22Rv1 (cell line): ENCODE measurements around the gene PHF20.
"Not testable (repeated sequence)": the region's sequence is repeated elsewhere in the genome, so short reads cannot be mapped to it uniquely, and the experiment has no call there.

Experiments
- H3K27ac ChIP-seq: fragments of 450-650 bp; 2 replicates; pipeline ENCODE4 v1.5.1; 2017
- ZFX ChIP-seq: fragments of 450-650 bp; IDR thresholded peaks from 2 replicates; pipeline ENCODE4 v1.6.1; 2017; ENCODE audit warnings: antibody characterized with exemption, borderline replicate concordance
- TF ChIP-seq, protein P1 (sequence below): fragments of 450-650 bp; IDR thresholded peaks from 2 replicates; pipeline ENCODE4 v1.5.1; 2017; ENCODE audit warnings: mild to moderate bottlenecking

The PHF20 gene

GRCh38 chr20:35842361-35842760, 70.5 kb downstream of the PHF20 start:
- TF ChIP-seq, protein P1, sequence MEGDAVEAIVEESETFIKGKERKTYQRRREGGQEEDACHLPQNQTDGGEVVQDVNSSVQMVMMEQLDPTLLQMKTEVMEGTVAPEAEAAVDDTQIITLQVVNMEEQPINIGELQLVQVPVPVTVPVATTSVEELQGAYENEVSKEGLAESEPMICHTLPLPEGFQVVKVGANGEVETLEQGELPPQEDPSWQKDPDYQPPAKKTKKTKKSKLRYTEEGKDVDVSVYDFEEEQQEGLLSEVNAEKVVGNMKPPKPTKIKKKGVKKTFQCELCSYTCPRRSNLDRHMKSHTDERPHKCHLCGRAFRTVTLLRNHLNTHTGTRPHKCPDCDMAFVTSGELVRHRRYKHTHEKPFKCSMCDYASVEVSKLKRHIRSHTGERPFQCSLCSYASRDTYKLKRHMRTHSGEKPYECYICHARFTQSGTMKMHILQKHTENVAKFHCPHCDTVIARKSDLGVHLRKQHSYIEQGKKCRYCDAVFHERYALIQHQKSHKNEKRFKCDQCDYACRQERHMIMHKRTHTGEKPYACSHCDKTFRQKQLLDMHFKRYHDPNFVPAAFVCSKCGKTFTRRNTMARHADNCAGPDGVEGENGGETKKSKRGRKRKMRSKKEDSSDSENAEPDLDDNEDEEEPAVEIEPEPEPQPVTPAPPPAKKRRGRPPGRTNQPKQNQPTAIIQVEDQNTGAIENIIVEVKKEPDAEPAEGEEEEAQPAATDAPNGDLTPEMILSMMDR, result no peak
- no peak for TF ChIP-seq ZFX

DNA sequence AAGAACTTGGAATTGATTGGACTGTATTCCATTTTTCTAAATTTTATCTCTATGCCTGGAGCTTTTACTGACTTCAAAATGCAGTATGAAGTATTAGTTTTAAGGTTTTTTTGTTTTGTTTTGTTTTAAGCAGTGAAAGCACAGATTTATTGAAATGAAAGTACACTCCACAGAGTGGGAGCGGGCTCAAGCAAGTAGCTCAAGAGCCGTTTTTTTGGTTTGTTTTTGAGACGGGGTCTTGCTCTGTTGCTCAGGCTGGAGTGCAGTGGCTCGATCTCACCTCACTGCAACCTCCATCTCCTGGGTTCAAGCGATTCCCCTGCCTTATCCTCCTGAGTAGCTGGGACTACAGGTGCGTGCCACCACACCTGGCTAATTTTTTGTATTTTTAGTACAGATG, 72.1 kb downstream of the PHF20 start:
- H3K27ac ChIP-seq, result not testable (repeated sequence)

More at GRCh38 chr20:35842361-35842760, 70.5 kb downstream of the PHF20 start:
- H3K27ac ChIP-seq, result no peak overlapping the region

DNA sequence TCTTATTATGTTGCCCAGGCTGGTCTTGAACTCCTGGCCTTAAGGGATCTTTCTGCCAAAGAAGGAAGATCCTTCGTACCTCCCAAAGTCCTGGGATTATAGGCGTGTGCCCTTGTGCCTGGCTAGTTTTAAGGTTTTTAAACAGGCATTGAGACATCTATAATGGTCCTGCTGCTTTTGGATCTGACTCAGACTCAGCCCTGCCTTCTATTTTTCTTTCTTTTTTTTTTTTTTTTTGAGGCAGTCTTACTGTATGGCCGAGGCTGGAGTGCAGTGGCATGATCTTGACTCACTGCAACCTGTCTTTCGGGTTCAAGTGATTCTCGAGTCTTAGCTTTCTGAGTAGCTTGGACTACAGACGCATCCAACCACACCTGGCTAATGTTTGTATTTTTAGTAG, 73.7 kb downstream of the PHF20 start:
- no peak overlapping the region for H3K27ac ChIP-seq
- TF ChIP-seq, protein P1, result no peak
- TF ChIP-seq ZFX, result no peak

GRCh38 chr20:35849706-35850105, 77.9 kb downstream of the PHF20 start:
- TF ChIP-seq, protein P1, result no peak
- no peak for TF ChIP-seq ZFX
- no peak overlapping the region for H3K27ac ChIP-seq

GRCh38 chr20:35851659-35852058, 79.8 kb downstream of the PHF20 start:
- H3K27ac ChIP-seq, result not testable (repeated sequence)

GRCh38 chr20:35854713-35855348, 83.0 kb downstream of the PHF20 start:
- TF ChIP-seq, protein P1, result no peak
- no peak overlapping the region for H3K27ac ChIP-seq

- H3K27ac ChIP-seq, result not testable (repeated sequence)
Measured at GRCh38 chr20:35855641-35856040, 83.8 kb downstream of the PHF20 start.

- TF ChIP-seq ZFX, result no peak
- TF ChIP-seq, protein P1, result no peak
- H3K27ac ChIP-seq, result no peak overlapping the region
Measured at GRCh38 chr20:35856866-35857265, 85.1 kb downstream of the PHF20 start.

- H3K27ac ChIP-seq, result no peak overlapping the region
Measured at GRCh38 chr20:35866418-35867202, 94.8 kb downstream of the PHF20 start.

More at GRCh38 chr20:35866418-35867202, 94.8 kb downstream of the PHF20 start:
- no peak for TF ChIP-seq ZFX
- TF ChIP-seq, protein P1, result no peak
